OCI-LY1 (cell line): ENCODE data around the gene PIGW.
A peak's percentile ranks its signal among the peaks of the same experiment; 100 is the strongest.

Source experiments
- H2AFZ ChIP-seq: fragments of 200-600 bp; sonication (generic), shearing (Covaris generic); 2 replicates; pipeline ENCODE4 v1.6.0; 2014; ENCODE audit warnings: antibody characterized with exemption, mild to moderate bottlenecking, low read length
- H3F3A ChIP-seq: fragments of 200-600 bp; sonication (generic), shearing (Covaris generic); 2 replicates; pipeline ENCODE4 v1.6.0; 2014; ENCODE audit warnings: mild to moderate bottlenecking, antibody characterized with exemption, low read length, moderate library complexity; ENCODE audit not compliant: insufficient read depth
- H3K27ac ChIP-seq: fragments of 200-600 bp; sonication (generic); 2 replicates; pipeline ENCODE4 v1.5.1; 2014; ENCODE audit warnings: low read length, mixed run types, mild to moderate bottlenecking, low read depth; ENCODE audit not compliant: poor library complexity, severe bottlenecking
- H3K27me3 ChIP-seq: fragments of 200-600 bp; sonication (generic); 2 replicates; pipeline ENCODE4 v1.6.0; 2014; ENCODE audit warnings: antibody characterized with exemption, mild to moderate bottlenecking, low read length, moderate library complexity; ENCODE audit not compliant: insufficient read depth
- H3K36me3 ChIP-seq: fragments of 200-600 bp; sonication (generic); 2 replicates; pipeline ENCODE4 v1.6.1; 2014; ENCODE audit warnings: mild to moderate bottlenecking, antibody characterized with exemption, low read length, moderate library complexity, mixed read lengths; ENCODE audit not compliant: insufficient read depth
- H3K4me1 ChIP-seq: fragments of 200-600 bp; sonication (generic); 2 replicates; pipeline ENCODE4 v1.5.1; 2014; ENCODE audit warnings: mild to moderate bottlenecking, low read length, moderate library complexity; ENCODE audit not compliant: insufficient read depth, severe bottlenecking
- H3K4me2 ChIP-seq: fragments of 200-600 bp; sonication (generic), shearing (Covaris generic); 2 replicates; pipeline ENCODE4 v1.6.1; 2014; ENCODE audit warnings: low read length
- H3K4me3 ChIP-seq: fragments of 200-600 bp; sonication (generic); 2 replicates; pipeline ENCODE4 v1.5.1; 2014; ENCODE audit warnings: low read length, low read depth, mild to moderate bottlenecking, mixed read lengths; ENCODE audit not compliant: poor library complexity, severe bottlenecking
- H3K79me2 ChIP-seq: fragments of 200-600 bp; shearing (Covaris generic); 2 replicates; pipeline ENCODE4 v1.6.1; 2016; ENCODE audit warnings: mixed run types, low read length, mixed read lengths; ENCODE audit not compliant: insufficient read depth
- H3K9ac ChIP-seq: fragments of 200-600 bp; sonication (generic), shearing (Covaris generic); 2 replicates; pipeline ENCODE4 v1.6.1; 2014; ENCODE audit warnings: mild to moderate bottlenecking, low read length, mixed read lengths
- H3K9me2 ChIP-seq: fragments of 200-600 bp; sonication (generic), shearing (Covaris generic); 2 replicates; pipeline ENCODE4 v1.6.1; 2014; ENCODE audit warnings: low read depth, mild to moderate bottlenecking, low read length, mixed read lengths
- H3K9me3 ChIP-seq: fragments of 200-600 bp; shearing (Covaris generic); 2 replicates; pipeline ENCODE4 v1.6.1; 2014; ENCODE audit warnings: low read length, mixed read lengths
- H4K20me1 ChIP-seq: fragments of 200-600 bp; sonication (generic), shearing (Covaris generic); 2 replicates; pipeline ENCODE4 v1.6.0; 2016; ENCODE audit warnings: mild to moderate bottlenecking, low read length; ENCODE audit not compliant: insufficient read depth
- EZH2 ChIP-seq: fragments of 200-600 bp; sonication (generic), shearing (Covaris generic); IDR thresholded peaks from 2 replicates; pipeline ENCODE4 v1.8.0; 2017; ENCODE audit warnings: borderline replicate concordance, mixed run types, mild to moderate bottlenecking, antibody characterized with exemption, low read length, moderate library complexity, mixed read lengths
- TF ChIP-seq, protein P1 (sequence below): fragments of 200-600 bp; sonication (generic), shearing (Covaris generic); IDR thresholded peaks from 2 replicates; pipeline ENCODE4 v1.5.1; 2017; ENCODE audit warnings: mild to moderate bottlenecking, antibody characterized with exemption, low read length, moderate library complexity, mixed read lengths

Gene PIGW

DNA sequence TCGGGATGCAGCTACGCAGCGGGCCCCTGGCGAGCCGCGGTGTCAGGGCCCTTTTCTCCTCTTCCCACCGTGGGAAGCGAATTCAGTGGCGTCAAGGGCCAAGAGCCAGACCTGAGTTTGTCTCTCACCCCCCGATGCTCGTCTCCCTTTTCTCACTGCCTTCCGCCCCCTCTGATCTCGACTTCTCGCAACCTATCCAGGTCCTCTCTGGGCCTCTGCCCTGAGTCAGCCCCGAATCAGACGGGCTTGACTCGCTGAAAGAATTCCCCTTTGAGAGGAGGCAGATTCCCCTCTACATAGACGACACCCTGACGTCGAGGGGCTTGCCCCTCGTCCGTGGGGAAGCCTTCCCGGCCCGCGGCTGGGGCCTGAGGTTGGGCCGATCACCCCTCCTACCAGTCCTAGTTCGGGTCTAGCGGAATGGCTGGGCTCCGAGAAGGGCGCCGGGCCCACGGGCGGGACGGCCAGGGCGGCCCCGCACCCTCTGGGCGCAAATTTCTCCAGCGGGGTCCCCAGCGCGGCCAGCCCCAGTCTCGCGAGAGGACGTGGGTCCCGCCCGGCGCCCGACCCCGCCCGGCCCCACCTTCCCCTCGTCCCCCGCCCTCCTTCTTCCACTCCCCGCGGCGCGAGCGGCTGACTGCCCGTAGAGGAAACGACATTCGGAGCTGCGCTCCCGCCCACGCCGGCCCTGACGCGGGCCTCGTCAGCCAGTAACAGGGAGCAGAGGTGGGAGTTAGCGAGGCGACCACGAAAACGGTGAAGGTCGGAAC lies 9.7 kb downstream of the PIGW start, which contains the start of gene GGNBP2:
Gene GGNBP2 (plus strand): TSS at position 613 of the 770 bp plus-strand sequence. CDS start 806 bp downstream, outside the sequence.
- Histone ChIP-seq H3K4me2 (peak within 1 kb of the TSS; percentile 86), H3K36me3 (peaks cover 19% of the 10 kb centered on the region), H3K4me1 (peaks cover 34% of the 10 kb centered on the region), H3K9me3 (no peaks in the 10 kb centered on the region), H3K27me3 (no peaks in the 10 kb centered on the region), H2AFZ (no peak within 1 kb of the TSS), H3K9me2 (no peaks in the 10 kb centered on the region), H3F3A (peaks cover 5% of the 10 kb centered on the region; the same call in 1 of the 2 replicates), H3K27ac (peak within 1 kb of the TSS; percentile 92), H3K9ac (peak within 1 kb of the TSS; percentile 98), H3K4me3 (peak within 1 kb of the TSS; percentile 83), H3K79me2 (peaks cover 50% of the 10 kb centered on the region), H4K20me1 (peaks cover 3% of the 10 kb centered on the region; the same call in 1 of the 2 replicates)
- TF ChIP-seq, protein P1, sequence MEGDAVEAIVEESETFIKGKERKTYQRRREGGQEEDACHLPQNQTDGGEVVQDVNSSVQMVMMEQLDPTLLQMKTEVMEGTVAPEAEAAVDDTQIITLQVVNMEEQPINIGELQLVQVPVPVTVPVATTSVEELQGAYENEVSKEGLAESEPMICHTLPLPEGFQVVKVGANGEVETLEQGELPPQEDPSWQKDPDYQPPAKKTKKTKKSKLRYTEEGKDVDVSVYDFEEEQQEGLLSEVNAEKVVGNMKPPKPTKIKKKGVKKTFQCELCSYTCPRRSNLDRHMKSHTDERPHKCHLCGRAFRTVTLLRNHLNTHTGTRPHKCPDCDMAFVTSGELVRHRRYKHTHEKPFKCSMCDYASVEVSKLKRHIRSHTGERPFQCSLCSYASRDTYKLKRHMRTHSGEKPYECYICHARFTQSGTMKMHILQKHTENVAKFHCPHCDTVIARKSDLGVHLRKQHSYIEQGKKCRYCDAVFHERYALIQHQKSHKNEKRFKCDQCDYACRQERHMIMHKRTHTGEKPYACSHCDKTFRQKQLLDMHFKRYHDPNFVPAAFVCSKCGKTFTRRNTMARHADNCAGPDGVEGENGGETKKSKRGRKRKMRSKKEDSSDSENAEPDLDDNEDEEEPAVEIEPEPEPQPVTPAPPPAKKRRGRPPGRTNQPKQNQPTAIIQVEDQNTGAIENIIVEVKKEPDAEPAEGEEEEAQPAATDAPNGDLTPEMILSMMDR: no peak; the same call in 1 of the 2 replicates
- TF ChIP-seq EZH2: no peak

DNA sequence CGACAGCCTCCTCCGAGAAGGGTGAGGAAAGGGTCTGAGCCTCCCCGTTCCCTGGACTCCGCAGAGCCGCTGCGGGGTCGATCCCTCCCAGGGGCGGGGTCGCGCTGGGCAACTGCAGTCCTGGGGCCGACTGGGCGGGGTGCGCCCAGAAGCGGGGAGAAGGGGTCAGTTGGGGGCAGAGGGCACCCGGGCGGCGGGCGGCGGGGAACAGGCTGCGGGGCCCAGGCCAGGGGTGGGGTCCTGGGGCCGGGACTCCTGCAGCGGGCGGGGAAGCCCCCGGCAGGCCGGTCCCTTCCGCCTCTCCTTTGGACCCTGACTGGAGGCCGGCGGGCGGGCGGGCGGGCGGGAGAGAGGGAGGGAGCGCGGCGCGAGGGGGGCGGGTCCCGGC lies 10.3 kb downstream of the PIGW start:
- H3K4me3 ChIP-seq: peak overlapping the region; percentile 83
- H3K4me1 ChIP-seq: peaks cover 40% of the 10 kb centered on the region
- no peak for TF ChIP-seq EZH2
- TF ChIP-seq, protein P1: no peak
- H3K9ac ChIP-seq: peak overlapping the region; percentile 98
- H4K20me1 ChIP-seq: peaks cover 3% of the 10 kb centered on the region; the same call in 1 of the 2 replicates
- H3K4me2 ChIP-seq: peak overlapping the region; percentile 58
- peak overlapping the region; percentile 83 for H3K27ac ChIP-seq
- no peaks in the 10 kb centered on the region for H3K27me3 ChIP-seq
- H3F3A ChIP-seq: peaks cover 5% of the 10 kb centered on the region; the same call in 1 of the 2 replicates
- no peaks in the 10 kb centered on the region for H3K9me2 ChIP-seq
- no peaks in the 10 kb centered on the region for H3K9me3 ChIP-seq
- no peak overlapping the region for H2AFZ ChIP-seq
- H3K79me2 ChIP-seq: peaks cover 56% of the 10 kb centered on the region
- peaks cover 23% of the 10 kb centered on the region for H3K36me3 ChIP-seq

DNA sequence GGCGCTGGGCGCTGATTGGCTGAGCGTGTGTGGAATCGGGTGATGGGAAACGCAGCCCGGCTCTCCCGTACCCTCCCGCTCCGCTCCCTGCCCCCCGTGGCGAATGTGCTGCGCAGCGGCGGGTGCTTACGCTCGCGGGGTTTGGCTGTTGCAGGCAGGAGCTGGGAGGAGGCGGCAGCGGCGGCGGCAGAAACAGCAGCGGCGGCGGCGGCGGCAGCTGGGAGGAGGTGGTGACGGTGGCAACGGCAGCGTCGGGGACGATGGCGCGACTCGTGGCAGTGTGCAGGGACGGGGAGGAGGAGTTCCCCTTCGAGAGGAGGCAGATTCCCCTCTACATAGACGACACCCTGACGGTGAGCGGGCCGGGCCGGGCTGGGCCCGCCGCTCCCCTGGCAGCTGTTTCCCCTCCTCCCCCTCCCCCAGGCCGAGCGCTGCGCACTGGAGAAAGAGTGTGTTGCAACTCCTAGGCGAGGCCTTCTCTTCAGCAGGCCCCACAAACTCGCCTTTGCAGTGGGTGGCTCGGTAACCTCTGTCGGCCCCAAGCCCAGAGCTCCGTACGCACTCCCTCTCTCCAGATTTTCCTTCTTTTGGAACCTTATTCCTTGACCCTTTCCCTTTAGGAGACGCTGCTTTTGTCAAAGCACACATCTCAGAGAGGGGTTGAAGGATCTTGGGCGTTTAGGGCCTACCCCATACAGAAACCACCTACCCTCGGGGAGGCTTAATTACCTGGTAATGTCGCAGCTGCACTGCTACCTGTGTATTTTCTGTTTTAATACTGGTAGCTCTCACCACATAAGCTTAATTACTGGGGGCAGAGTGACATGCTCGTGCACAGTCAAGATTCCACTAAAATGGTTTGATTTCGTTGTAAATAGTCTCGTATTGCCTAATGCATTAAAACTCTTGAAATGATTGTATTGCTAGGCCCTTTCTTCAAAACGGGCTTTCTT lies 11.0 kb downstream of the PIGW start:
- Histone ChIP-seq H3K4me3 (peak overlapping the region; percentile 83), H3K9ac (peak overlapping the region; percentile 89), H3K36me3 (peaks cover 25% of the 10 kb centered on the region), H2AFZ (no peak overlapping the region), H3K4me2 (peak overlapping the region; percentile 80), H3K27ac (peak overlapping the region; percentile 92), H4K20me1 (peaks cover 3% of the 10 kb centered on the region; the same call in 1 of the 2 replicates), H3K27me3 (no peaks in the 10 kb centered on the region), H3K9me2 (no peaks in the 10 kb centered on the region), H3F3A (peaks cover 5% of the 10 kb centered on the region; the same call in 1 of the 2 replicates), H3K4me1 (peaks cover 47% of the 10 kb centered on the region), H3K79me2 (peaks cover 63% of the 10 kb centered on the region), H3K9me3 (no peaks in the 10 kb centered on the region)
- no peak for TF ChIP-seq EZH2
- TF ChIP-seq, protein P1: no peak
